ENCODE results near the gene NOL11.
"Not testable (repeated sequence)": the region's sequence is repeated elsewhere in the genome, so short reads cannot be mapped to it uniquely, and the experiment has no call there.

The NOL11 gene
- long read RNA-seq, donor 1, transcript NOL11-201 (18 exons, 2,947 nt), result major isoform, 15 of 23 reads
- long read RNA-seq, donor 1, partial matches to known transcripts, result 7 of 23 reads
- long read RNA-seq, donor 1, other reads (novel, unspliced or antisense), result 0 of 23 reads
- long read RNA-seq, donor 2, partial matches to known transcripts, result 6 of 9 reads
- long read RNA-seq, donor 2, other reads (novel, unspliced or antisense), result 0 of 9 reads
- long read RNA-seq, donor 3, partial matches to known transcripts, result 0 of 3 reads
- long read RNA-seq, donor 3, other reads (novel, unspliced or antisense), result 0 of 3 reads
- long read RNA-seq, donor 4, transcript NOL11-201 (18 exons, 2,947 nt), result major isoform, 6 of 14 reads
- long read RNA-seq, donor 4, partial matches to known transcripts, result 6 of 14 reads
- long read RNA-seq, donor 4, other reads (novel, unspliced or antisense), result 0 of 14 reads
- long read RNA-seq, donor 5, partial matches to known transcripts, result 11 of 15 reads
- long read RNA-seq, donor 5, other reads (novel, unspliced or antisense), result 0 of 15 reads
- long read RNA-seq, donor 6, transcript NOL11-201 (18 exons, 2,947 nt), result major isoform, 10 of 35 reads
- long read RNA-seq, donor 6, partial matches to known transcripts, result 25 of 35 reads
- long read RNA-seq, donor 6, other reads (novel, unspliced or antisense), result 0 of 35 reads
- long read RNA-seq, donor 7, result 0 reads
- long read RNA-seq, donor 8, transcript NOL11-201 (18 exons, 2,947 nt), result major isoform, 7 of 16 reads
- long read RNA-seq, donor 8, partial matches to known transcripts, result 6 of 16 reads
- long read RNA-seq, donor 8, other reads (novel, unspliced or antisense), result 0 of 16 reads

DNA sequence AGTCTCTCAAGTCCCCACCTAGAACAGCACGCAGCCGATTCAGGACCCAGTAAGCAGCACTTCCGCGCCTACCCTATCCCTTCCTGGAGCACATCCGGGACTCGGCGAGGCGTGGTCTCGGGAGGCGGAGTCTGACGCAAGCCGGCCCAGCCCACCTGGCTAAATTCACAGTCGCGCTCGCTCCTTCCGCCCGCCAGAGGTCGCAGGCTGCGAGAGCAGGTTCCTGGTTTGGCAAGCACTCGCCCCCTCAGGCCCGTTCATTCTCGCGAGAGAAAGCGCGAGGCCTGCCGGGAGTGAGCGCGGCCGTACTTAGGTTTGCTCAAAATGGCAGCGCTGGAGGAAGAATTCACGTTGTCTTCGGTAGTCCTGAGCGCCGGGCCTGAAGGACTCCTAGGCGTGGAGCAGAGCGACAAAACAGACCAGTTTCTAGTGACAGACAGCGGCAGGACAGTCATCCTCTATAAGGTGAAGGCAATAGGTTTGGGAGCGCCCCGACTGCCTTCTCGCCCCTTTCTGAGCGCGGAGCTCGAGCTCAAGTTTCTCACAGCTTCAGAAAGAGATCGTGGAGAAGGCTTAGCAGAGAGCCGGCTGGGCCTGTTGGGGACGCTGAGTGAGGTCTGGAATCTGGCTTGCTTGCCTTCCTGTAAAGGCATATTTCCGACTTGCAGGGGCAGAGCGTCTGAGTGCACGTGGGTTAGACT is at the start of gene NOL11:
NOL11 (plus strand) TSS at position 313 of the 701 bp plus-strand sequence; CDS start at position 325, 12 bp downstream.
- peak; percentile 94 for DNase-seq

DNA sequence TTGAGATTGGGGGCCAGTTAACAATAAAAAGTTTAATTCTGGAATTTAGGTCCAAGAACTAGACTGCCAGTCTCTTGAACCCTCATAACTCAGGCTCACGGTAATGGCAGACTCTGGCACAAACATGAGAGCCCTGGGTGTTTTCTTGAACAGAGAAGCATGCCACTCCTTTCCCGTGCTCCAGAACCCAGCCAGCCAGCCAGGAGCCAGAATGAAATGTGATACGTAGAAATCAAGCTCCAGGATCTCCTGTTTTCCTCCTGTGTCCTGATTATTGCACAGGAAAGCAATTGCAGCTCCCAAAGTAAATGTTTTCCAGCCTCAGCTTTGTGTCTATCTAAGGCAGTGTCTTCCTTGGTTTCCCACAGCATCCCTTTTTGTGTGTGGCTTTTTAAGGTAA is 46.2 kb upstream of the NOL11 start:
- DNase-seq, result no peak

DNA sequence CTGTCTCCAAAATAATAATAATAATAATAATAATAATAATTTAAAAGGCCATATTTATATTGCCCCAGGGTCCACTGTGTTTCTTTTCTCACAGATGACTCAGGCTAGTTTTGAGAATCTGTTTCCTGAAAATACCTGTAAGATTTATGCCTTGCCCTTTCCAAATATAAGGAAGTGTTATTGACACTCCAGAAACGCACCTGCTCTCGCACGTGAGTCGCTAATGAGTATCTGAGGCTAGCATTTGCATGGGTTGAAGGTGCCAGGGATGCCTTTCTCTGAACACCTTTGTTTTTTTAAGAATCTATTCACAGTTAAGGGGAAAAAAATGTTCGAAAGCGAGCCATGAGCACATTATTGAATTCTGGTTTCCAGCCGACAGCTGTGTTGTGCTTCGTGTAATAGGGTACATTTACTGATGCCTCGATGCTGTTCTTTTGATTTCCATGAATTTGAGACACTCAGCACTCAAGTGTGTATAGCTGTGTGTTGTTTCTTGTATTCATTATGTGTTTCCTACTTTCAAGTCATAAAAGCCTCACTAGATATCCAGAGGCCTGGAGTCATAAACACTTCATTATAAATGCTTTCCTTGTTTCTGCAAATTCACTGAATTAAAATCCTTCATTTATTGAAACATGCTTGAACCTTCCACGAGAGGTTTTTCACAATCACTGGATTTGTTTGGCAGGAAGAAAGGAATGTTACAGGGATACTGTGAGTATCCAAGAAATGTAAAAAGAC is 45.0 kb upstream of the NOL11 start:
- no peak for DNase-seq

DNA sequence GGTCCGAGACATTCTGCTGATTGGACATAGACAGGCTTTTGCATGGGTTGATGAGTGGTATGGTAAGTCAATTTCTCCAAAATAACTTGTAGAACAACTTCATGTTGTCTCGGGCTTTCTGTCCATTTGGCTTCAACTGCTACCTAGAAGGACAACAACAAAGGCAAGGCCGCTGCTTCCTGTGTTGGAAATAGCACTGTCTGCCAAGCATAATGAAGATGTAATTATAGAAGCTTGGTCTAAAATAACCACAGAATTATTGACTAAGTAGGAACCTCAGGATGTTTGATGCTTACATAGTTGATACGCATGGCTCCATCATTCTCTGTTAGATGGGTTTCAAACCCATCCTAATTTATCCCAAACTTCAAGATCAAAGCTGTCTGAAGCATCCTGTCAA is 42.3 kb upstream of the NOL11 start:
- no peak for DNase-seq

DNA sequence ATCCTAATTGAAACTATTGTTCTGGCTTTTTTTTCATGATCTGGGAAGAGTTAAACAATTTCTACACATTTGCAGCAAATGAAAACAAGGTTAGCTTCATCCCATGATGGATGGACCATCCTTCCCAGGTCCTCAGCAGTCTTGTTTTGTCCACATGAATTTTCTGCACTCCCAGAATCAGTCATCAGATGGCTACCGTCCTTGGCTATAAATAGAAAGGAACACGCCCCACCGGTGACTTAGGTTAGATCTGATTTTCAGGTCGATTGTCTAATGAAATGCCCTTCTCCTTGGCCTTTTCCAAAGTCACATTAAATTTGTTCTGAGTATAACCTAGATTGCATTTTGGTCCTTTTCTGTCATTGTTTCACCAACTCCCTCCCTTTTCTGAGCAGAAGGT is 41.4 kb upstream of the NOL11 start:
- DNase-seq, result no peak

DNA sequence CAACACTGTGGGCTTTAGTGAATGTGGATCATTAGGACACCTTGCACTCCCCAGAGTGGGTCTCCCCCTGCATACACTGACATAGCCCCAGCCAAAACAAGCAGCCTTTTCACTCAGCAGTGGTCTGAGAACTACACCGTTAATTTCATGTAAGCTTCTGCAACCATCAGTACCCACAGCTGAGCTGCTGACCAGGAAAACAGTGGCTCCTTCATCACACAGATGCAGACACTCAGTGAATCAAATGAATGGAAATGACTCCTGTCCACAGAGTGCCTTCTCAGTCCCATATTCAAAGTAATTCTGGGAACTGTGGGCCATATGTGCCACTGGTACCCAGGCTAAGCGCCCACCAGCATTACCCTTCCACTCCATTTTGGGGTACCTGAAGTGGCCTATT is 39.3 kb upstream of the NOL11 start:
- no peak for DNase-seq

DNA sequence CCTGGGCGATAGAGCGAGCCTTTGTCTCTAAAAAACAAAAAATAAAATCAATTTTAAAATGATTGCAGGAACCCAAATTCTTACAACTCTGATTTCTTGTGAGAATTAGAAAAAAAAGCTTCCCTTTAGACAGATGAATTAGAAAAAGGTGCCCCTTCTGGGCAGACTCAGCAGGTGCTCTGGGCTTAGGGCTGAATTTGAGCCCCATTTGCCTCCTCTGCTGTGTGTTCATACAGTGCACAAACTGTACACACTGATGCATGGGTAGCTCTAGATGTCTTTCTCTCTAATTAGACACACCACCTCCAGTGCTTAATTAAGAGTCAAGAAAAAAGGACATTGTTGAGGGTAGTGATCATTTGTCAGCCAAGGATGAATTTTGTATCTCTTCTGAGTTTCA is 38.5 kb upstream of the NOL11 start:
- DNase-seq, result no peak

DNA sequence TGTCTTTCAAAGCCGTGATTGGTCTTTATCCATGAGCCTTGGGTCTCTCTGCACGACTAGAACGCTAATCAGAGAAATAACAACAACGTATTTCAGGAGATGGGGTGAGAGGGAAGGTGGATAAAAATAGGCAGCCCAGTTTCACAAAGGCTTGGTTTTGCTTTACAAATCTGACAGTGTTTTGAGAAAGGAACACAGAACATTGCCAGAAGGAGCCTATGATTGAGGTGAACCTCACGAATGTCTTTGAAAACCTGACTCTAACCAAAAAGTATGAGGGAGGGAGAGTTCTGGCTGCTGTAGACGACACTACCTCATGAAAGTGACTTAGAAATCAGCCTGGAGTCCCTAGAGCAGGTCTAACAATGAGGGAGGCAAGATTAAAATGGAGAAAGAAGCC is 38.0 kb upstream of the NOL11 start:
- DNase-seq, result no peak

DNA sequence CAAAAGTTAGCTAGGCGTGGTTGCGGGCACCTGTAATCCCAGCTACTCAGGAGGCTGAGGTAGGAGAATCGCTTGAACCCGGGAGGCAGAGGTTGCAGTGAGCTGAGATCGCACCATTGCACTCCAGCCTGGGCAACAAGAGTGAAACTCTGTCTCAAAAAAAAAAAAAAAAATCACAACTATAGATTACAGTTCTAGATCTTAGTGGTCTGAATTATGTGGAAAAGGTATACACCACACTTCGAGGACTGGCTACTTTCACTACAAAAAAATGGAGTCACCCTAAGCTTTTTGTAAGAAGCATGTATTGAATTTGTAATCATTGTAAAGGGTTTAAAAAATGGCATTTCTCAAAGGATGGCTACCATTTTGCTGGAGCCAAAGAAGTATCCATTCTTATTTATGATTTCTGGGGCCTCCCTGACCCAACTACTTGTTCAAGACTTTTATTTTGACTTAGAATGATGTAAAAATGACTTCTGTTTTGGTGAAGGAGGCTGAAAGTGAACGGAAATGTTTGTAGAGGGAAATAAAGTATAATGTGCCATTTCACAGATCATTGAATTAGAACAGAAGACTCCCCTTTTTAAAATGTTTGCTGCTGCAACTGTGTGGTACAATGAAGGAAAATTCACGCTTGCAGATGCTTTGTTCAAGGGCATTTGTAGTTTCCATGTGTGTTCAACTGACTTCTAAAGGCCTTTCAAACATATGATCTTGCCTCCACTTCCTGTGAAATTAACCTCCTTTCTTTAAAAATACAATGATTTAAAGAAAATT is 37.1 kb upstream of the NOL11 start:
- no peak for DNase-seq

DNA sequence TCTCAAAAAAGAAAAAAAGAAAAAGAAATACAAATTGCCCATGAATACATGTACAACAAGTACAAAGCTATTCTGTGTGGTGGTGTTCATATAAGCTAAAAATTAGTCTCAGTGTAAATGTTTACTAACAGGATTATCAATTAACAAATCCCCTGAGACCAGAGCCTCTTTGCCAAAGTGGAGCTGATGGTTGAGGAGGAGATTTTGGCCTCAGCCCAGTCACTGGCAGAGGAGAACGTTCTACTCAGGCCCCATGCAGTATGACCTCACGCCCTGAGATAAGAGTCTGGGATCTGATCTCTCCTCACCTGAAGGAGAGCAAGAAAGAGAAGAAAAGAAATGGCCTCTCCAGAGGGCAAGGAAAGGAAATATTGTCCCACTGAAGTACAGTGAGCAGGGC is 35.5 kb upstream of the NOL11 start:
- DNase-seq, result no peak

DNA sequence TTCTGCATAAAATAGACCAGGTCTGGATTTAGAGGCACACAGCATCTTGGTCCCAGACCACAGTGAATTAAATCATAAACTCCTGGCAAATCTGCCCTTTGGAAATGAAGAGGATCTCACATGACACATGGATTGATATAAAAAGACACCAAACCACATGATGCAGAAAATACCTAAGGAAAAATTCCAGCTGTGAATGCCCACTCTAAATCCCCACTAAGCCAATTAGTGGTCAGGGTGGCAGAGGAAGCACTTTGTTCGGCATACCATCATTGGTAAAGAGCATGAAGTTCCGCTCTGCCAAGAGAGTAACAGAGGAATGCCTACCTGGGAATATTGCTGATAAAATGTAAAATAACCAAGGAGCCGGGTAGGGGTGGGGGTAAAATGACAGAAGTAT is 32.4 kb upstream of the NOL11 start:
- no peak for DNase-seq

DNA sequence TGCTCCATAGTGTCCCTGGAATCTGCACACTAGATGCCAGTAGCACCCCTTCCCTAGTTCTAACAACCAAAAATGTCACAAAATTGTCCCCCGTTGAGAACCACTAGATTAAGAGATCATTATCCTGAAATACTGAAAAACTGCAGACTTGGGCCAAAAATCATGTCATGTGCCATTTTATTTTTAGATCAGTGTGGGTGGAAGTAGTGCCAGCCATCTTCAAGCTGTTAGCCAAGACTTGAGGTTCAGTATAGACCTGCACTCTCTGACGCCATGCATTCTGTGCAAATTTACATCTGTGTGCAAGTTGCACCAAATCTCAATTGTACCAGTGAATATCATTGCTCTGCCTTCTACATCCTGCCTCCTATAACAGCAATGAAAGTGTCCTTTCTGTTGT is 31.5 kb upstream of the NOL11 start:
- no peak for DNase-seq

DNA sequence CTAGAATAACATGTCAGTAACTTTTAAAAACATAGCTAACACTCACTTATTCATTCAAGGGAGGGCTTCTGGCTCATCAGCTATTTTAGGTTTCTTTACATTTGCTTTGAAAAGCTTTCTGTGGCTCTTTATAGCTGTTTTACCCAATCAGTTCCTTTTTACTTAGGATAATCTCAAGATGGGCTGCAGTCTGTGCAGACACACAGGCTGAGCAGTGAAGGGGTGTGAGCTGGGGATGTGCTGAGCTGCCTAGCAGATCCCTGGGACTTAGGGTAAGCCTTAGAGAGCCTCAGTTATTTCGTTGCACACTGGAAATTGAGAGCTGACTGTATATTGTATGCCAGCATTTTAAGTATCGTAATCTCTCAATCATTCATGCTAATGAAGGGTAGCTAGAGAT is 30.2 kb upstream of the NOL11 start:
- DNase-seq, result no peak

DNA sequence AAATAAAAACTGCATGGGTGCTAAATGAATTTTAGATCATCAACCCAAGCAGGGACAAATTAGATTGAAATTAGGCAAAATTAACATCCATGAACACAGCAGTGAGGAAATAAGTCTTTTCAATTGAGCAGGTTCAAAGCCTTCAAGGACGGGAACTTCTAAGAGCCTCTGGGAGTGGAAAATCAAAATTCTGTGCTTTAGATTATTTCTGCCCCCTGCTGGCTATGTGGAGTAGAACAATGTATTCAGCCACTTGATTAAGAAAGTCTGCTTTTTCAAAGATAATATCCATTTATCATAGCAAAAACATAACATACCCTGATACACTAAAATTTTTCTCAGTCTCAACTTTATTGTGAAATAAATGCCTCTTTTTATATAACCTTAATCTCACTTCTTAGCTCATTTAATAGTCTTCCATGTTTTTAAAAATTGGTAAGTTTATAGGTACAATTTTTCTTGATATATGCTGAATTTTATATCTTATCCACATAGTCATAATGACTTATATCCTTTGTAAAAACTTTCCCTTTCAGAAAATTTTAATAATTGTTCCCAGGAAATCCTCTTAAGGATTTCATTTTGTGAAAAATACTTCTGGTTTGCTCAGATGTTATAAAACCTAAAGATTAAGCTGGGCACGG is 28.1 kb upstream of the NOL11 start:
- DNase-seq, result peak; percentile 19

DNA sequence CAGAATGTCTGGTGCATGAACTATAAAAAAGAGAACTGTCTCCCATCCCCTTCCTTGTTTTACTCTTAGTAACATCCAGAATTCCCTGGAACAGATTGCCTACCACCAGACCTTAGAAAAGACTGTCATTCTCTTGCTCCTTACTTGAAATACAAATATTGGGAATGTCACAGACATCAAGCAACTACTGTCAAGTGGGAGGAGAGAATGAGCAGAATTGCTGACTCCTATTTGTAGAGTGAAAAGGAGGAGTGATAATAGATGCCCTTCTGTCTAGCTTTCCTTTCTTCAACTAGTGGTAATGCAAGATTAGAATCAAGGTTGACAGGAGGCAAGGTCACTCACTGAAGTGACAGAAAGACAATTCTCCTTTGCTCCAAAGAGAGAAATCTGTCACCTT is 23.9 kb upstream of the NOL11 start:
- DNase-seq, result no peak

DNA sequence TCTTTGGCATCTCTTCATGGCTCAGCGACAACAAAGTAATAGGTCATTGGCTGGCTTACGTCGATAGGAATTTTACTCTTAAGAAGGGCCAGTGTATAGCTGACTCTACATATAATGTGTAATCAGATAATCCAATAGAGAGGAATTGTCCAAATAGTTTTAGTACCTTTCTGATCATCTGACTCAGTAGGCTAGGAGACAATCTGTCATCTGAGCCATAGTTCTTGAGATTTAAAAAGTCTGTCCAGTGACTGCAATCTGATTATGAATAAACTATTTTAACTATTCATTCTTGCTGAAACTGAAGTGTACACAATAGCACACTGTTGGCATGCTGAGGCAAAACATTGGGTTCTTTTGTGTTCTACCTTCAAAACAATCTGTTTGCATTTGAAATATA is 21.4 kb upstream of the NOL11 start:
- no peak for DNase-seq

DNA sequence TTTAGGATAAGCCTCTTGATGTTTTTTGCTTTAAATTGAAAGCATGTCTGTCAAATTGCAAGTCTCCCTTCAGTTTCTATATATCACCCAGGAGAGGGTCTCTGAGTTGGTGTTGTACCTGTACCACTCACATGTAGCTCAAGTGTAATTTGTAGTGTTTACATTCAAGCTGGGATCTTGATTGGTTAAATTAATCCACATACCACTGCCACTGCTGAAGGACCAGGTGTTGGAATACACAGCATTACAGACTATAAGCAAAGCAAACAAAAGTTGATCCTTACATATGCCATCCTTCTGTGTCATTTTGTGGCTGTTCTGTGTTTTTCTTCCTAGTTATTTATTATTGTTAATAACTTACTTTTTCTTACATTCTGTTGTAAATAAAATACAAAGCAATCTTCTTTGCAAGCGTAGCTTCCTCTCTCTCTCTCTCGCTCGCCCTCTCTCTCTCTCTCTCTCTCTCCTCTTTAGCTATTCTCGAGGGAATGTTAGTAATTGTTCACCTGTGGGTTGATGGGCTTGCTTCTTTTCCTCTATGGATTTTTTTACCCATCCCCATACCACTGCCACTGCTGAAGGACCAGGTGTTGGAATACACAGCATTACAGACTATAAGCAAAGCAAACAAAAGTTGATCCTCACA is 20.8 kb upstream of the NOL11 start:
- DNase-seq, result no peak

DNA sequence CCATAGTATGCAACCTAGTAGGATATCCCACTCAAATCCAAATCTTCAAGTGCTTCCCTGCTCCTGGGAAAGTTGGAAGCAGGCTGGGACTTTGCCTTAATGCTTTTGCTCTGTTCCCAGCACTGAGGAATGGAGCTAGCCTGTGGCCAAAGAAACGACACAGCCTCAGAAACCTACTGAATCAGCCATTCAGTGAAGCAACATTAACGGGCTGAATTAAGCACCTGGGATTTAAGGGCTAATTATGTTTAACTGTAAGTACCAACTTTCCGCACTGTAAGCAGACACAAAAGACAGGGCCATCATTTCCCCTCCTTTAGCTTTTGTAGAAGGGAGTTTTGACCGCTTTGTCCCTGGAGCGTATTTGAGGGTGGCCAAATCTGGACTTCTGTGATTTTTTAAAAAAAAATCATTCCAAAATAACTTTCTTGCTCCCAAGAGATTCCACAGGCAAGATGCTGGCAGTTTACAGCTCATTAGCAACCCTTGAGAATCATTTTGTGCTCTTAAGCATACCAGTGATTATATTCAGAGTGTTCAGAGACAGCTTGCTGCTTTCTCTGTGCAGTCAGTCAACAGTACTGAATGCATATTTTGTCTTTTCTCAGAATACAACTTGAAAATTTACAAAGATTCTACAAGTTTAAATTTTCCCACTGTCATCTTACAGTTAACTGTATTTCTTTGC is 17.6 kb upstream of the NOL11 start:
- DNase-seq, result no peak

DNA sequence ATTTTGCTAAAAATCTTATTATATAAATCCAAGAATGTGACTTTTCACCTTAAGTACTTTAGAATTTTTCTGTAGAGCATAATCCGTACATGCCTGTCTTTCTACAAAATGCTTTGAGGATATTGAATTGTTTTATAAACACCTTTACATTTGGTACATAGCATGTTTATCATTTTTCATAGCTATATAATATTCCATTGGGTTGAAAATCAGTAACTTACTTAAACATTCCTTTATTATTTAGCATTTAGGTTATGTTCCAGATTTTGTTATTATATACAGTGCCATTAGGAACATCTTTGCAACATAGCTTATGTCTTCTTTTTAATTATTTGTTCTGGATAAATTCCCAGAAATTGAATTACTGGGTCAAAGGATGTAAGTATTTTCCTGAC is 17.0 kb upstream of the NOL11 start:
- DNase-seq, result no peak

DNA sequence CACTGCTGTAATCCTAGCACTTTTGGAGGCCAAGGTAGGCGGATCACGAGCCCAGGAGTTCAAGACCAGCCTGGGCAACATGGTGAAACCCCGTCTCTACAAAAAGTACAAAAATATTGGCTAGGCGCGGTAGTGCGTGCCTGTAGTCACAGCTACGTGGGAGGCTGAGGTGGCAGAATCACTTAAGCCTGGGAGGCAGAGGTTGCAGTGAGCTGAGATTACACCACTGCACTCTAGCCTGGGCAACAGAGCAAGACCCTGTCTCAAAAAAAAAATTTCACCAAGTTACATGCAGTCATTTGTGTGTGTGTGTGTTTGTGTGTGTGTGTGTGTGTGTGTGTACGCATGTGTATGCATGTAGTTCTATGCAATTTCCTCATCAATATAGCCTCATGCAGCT is 14.9 kb upstream of the NOL11 start:
- not testable (repeated sequence) for DNase-seq

All from right kidney (tissue), 9 donors.